Measurements from ENCODE around the gene TMEM270.

TMEM270 gene

GRCh38 chr7:73850781-73851207 lies 10.2 kb upstream of the TMEM270 start:
- Histone ChIP-seq H3K4me3 (ENCODE audit: low read depth, low read length) (no peak overlapping the region), H3K36me3 (no peaks in the 10 kb centered on the region), H3K27ac (no peak overlapping the region), H3K27me3 (ENCODE audit: insufficient read depth, low read depth, severe bottlenecking) (no peaks in the 10 kb centered on the region), H3K9me3 (ENCODE audit: severe bottlenecking) (no peaks in the 10 kb centered on the region)
- TF ChIP-seq CTCF (IDR thresholded peaks at IDR 0.05; ENCODE audit: low read depth, low read length), result no peak
- DNase-seq, result no peak

- no peak for TF ChIP-seq CTCF (IDR thresholded peaks at IDR 0.05; ENCODE audit: low read depth, low read length)
- Histone ChIP-seq H3K36me3 (no peaks in the 10 kb centered on the region), H3K27ac (no peak overlapping the region), H3K4me3 (ENCODE audit: low read depth, low read length) (no peak overlapping the region), H3K27me3 (ENCODE audit: insufficient read depth, low read depth, severe bottlenecking) (no peaks in the 10 kb centered on the region), H3K9me3 (ENCODE audit: severe bottlenecking) (no peaks in the 10 kb centered on the region)
- no peak for DNase-seq
Observed at GRCh38 chr7:73851410-73852338, 9.3 kb upstream of the TMEM270 start.

- no peaks in the 10 kb centered on the region for H3K27me3 ChIP-seq (ENCODE audit: insufficient read depth, low read depth, severe bottlenecking)
- H3K36me3 ChIP-seq, result no peaks in the 10 kb centered on the region
- no peak overlapping the region for H3K27ac ChIP-seq
- DNase-seq, result no peak
- no peak overlapping the region for H3K4me3 ChIP-seq (ENCODE audit: low read depth, low read length)
- no peaks in the 10 kb centered on the region for H3K9me3 ChIP-seq (ENCODE audit: severe bottlenecking)
- no peak for TF ChIP-seq CTCF (IDR thresholded peaks at IDR 0.05; ENCODE audit: low read depth, low read length)
Observed at GRCh38 chr7:73852500-73852899, 8.5 kb upstream of the TMEM270 start.

GRCh38 chr7:73856941-73857340 lies 4.0 kb upstream of the TMEM270 start:
- no peaks in the 10 kb centered on the region for H3K36me3 ChIP-seq
- H3K27me3 ChIP-seq (ENCODE audit: insufficient read depth, low read depth, severe bottlenecking), result no peaks in the 10 kb centered on the region
- DNase-seq, result no peak
- no peak for TF ChIP-seq CTCF (IDR thresholded peaks at IDR 0.05; ENCODE audit: low read depth, low read length)
- H3K9me3 ChIP-seq (ENCODE audit: severe bottlenecking), result no peaks in the 10 kb centered on the region
- no peak overlapping the region for H3K27ac ChIP-seq
- no peak overlapping the region for H3K4me3 ChIP-seq (ENCODE audit: low read depth, low read length)

GRCh38 chr7:73858807-73859206 lies 2.2 kb upstream of the TMEM270 start:
- H3K27me3 ChIP-seq (ENCODE audit: insufficient read depth, low read depth, severe bottlenecking), result no peaks in the 10 kb centered on the region
- no peak for TF ChIP-seq CTCF (IDR thresholded peaks at IDR 0.05; ENCODE audit: low read depth, low read length)
- no peaks in the 10 kb centered on the region for H3K9me3 ChIP-seq (ENCODE audit: severe bottlenecking)
- H3K27ac ChIP-seq, result no peak overlapping the region
- no peak overlapping the region for H3K4me3 ChIP-seq (ENCODE audit: low read depth, low read length)
- DNase-seq, result no peak
- H3K36me3 ChIP-seq, result no peaks in the 10 kb centered on the region
